ENCODE results near the gene ROR1.
"Not testable (repeated sequence)": the region's sequence is repeated elsewhere in the genome, so short reads cannot be mapped to it uniquely, and the experiment has no call there.

Gene ROR1

DNA sequence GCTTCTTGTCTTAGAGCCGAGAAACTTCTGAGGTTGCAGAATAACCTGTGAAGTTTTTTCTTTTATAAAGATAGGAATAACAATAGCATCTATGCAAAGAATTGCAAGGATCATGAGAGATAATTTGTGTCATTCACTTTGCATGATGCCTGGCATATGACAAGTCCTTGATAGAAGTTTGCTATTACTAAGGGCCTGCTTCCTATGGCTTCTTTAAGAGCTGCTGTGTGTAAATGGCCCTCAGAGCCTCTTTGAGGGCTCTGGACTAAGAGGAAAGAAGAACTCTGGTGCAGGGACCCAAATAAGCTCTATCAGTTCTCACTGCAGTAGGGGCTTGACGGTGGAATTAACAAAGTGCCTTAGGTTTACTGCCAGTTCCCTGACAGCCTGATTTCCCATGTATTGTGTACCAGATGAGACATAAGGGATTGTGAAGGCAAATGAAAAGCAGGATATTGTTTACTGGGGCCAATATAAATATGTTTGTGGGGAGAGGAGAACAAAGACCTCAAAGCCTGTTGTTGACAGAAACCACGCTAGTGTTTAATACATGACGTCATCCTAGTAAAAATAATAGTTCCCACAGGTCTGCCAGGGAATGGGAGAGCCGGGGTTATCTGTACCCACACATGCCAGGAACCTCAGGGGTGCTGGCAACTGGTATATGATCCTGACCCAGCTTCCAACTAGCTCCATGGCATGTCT, 298.4 kb downstream of the ROR1 start:
- DNase-seq = no peak

DNA sequence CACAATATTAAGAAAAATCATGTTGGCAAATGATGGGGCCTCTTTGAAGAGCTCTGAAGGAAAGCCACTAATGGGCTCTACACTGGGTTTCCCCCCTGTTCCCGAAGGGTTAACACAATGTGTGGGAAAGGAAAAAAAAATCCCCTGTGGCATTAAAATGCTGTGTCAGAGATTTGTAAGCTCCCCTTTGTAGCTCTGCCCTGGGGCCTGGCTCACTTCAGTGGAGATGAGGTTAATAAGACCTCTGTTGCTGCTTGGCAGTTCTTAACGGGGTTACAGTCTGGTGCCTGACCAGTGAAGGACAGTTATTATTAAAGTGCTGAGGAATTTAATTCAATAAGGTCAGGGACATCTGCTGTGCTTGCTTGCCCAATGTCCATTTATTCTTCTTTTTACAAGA, 299.9 kb downstream of the ROR1 start:
- no peak for DNase-seq

DNA sequence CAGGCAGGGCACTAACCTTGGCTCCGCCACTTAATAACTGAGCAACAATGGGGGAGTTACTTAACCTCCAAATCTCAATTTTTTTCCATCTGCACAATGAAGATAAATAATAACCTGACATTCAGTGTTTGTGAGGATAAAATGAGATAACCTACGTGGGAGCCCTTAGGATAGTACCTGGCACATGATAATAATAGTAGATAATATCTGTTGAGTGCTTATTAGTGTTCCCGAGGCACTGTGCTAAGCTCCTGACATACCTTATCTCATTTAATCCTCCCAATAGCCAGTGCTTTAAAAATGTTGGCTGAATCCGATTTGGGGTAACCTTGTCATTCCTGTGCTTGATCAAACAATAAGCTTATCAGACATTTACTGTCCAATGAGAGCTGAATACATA, 300.9 kb downstream of the ROR1 start:
- no peak for DNase-seq

DNA sequence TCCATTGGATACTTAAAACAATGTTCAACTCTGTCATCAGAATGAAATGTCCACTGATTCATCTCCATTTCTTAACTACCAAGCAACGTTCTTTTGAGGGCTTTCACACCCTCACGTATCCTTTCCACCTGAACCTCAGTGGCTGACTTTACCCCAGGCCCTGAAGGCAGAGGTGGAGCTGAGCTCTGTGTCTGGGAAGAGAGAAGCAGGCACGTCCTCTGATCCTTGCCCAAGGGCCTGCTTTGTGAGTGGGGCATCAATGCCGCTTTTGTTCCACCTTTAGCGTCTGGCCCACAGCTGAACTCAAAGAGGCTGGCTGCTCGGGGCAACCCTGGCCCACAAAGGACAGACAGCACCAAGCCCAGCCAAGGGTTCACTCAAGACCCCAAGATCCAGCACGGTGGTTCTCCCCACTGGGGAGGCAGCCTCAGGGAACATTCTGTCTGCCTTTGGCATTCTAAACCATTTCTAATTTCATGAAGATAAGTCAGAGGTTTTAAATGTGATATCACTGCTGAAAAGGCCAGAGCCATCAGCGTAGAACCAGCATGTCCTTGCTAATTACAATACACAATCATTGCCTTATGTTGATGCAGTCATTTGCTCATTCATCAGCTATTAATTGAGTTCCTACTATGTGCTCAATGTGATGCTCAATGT, 303.6 kb downstream of the ROR1 start:
- no peak for DNase-seq

DNA sequence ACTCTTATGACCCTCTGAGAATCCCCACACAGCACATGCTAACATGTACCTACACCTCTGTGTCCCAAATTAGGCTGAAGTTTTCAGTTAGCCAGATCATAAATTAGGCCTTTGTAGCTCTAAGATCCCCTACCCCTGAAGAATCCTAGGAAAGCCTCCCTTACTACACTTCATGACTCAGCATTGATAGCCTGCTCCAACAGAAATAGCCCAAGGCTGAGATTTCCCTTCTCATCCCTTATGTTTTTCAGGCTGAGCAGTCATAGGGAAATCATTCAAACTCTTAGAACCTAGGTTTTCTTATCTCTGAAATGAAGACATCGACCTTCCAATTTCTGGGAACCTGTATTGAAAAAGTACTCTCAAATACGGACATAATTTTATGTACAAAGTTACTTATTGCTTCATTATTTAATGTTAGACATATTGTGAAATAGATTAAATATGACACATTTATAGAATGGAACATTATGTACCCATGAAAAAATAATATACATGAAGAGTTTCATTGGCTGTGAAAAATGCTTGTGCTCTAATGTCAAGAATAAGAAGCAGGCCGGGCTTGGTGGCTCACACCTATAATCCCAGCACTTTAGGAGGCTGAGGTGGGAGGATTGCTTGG, 307.2 kb downstream of the ROR1 start:
- DNase-seq = no peak

DNA sequence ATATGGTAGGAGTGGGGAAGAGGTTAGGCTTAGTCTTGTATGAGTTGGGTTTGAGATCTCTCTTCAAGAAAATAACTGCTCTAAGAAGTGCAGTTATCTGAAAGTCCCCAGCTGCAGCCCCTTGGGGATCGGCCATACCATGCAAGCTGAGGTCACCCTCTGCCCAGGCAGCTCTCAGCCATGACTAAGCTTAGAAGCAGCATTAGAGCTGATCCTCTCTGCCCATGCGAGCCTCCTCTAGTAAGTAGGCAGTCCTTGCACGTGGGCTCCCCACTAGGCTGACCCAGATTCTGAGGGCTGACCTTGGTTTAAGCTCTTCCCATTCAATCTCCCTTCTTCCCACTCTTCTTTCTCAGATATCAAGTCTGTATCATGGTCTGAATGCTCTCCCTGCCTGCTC, 308.6 kb downstream of the ROR1 start:
- no peak for DNase-seq

DNA sequence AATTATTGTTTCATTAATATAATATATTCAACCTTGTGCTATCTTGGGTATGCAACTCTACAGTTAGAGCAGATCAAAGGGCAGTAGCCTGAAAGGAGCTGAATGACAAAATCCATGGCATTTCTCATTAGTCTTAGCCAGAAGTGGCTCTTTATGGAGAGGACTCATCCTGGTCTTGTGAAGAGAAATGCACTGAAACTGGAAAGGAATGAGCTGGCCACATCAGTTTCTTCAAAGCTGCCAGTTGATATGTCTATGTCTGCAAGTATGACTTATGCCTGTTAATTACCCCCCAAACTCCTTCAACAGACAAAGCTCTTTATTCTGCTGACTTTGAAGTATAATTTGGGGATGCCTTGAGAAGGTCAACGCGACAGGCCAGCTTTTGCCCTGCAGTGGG, 310.6 kb downstream of the ROR1 start:
- DNase-seq = no peak

DNA sequence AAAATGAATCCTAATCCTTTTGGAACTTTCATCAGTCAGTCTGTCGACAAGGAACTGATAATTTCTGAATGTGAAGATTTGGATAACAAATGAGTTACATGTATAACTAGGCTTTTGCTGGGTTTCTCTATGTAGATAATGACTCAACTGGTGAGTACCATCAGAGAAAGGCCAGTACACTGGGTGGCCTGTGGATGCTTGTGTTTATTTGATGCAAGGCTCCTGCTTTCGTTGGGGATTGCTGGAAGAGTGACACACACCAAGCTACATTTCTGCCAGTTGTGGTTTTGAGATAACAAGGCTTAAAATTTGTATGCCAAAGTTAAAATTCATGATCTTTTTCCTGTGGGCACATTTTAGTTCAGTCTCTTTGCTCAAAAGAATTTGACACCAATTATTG, 314.0 kb downstream of the ROR1 start:
- no peak for DNase-seq

DNA sequence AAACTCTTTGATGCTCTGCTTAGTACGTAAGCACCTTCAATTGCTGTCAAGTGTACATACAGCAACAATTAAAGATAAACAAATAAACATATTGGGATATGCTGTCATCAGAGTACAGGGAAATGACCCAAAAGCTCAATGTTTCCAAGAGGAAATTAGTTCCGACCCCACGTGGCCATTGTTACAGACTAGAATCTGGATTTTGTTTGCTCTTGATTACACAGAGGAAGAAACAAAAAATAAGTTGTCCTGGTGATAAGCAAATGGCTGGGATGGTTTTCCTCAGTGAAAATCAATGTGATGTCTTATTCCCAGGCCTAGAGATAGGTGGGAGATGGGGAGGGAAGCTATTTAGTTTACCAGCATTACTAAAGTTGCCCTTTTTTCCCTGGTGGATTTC, 316.6 kb downstream of the ROR1 start:
- DNase-seq = no peak

DNA sequence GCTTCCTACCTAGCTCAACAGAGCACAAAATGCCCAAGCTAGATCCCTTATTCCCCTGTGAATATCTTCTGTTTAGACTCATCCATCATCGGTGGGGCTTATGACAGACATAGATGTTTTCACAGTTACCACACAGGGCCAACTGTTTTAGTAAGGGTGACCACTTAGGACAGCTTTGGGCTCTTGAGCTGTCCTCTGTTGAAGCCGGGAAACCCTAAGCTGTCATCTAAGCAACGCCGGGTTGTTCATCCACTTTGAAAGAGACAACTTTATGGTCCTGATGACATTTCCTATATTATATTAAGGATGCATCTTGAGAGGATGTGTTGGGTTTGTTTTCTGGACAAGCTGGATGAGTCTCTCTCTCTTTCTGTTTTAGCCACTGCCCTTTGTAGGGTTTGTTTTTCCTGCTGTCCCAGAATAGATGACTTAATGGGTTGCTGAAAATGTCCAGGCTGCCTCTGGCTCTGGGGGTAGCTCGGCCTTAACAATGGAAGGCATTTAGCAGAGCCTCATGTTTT, 319.1 kb downstream of the ROR1 start:
- no peak for DNase-seq

DNA sequence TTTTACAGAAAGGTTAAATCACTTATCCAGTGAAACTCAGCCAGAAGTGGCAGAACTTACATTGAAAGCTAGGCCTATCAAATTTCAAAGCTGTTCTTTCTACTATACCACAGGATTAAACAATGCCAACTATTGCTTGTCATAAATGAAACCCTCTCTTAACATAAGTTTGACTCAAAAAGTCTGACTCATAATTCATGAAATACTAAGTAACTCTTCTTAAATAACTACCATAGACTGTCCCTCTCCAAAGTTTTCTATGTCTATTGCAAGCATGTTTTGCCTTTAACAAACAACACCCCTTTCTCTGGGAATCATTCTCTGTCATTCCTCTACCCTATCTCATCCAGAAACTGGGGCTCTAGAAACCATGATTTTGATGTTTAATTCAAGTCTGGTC, 320.1 kb downstream of the ROR1 start:
- DNase-seq = no peak

DNA sequence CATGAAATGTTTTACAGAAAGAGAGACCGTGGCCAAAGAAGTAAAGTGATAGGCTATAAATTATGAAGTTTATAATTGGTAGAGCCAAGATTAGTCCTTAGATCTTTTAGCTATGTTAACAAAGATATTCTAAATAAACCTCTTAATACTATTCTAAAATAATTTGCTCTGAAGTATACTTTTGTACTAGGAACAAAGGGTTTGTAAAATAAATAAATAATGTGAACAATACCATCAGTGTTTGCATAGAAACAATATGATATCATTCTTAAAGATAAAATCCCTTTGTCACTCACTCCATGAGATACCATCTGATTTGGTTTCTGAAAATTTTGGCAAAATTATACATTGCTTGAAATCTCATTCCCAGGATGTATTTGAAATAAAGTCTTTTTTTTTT, 322.0 kb downstream of the ROR1 start:
- no peak for DNase-seq

DNA sequence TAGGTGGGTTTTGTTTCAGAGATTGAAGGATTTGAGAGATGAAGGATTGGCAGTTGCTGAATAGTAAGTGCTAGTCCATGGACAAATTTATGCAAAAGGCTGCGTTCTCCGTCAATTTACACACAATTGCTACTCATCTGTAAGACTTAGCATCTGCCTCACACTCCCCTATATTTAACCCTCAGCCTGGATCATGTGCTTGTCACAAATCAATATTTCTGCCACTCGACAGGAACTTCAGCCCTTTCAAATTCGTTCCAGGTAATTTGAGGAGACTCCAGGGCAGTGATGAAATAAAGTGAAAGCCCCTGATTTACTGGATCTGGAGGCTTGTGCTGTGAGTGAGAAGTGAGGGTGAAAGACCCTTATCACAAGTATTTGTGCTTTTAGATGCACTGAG, 324.0 kb downstream of the ROR1 start:
- DNase-seq = no peak

DNA sequence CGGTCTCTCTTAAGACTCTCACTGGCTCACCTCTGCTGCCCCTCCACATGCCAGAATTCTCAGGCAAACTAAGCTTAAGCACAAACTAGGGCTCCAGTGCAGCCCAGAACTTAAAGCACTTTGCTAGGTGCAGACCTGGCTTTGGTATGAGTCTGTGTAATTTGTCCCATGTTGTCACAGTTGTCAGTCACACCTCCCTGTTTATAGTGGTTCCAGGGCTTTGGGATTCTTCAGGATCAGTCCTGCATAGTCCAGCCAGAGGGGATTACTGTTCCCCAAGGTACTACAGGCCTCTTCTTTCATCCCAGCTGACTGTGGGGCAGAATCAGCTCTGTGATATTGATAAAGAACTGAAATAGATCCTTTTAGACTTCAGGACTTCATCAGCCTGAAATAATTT, 324.6 kb downstream of the ROR1 start:
- DNase-seq = no peak

DNA sequence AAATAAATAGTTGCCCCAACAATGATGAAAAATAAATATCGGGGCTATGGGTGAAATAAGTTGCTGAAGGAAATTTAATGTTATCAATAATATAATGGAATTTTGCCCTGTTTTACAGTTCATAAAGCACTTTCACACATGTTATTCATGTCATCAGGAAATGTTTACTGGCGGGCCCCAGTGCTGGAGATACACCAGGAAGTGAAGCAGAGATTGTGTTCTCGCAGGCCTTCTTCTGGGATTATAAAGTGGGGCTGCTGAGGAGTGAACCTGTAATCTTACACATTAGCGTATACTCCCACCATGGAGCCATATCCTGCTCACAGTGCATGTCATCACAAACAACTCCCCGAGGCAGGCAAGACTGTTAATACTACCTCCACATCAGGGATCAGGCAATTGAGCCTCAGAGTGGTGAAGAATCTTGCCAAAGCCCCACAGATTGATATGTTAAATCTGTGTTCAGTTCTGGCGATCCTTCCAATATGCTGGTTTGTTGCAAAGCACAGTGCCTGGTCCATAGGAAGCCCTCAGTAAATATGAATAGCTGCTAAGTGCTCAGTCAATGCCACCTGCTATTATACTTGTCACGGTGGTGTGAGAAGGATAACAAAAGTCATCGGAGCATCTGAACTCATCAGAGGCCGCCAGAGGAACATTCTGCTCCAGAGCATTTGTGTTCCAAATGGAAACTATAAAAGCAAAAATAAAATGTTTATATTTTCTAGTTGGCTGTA, 325.2 kb downstream of the ROR1 start:
- DNase-seq = no peak

DNA sequence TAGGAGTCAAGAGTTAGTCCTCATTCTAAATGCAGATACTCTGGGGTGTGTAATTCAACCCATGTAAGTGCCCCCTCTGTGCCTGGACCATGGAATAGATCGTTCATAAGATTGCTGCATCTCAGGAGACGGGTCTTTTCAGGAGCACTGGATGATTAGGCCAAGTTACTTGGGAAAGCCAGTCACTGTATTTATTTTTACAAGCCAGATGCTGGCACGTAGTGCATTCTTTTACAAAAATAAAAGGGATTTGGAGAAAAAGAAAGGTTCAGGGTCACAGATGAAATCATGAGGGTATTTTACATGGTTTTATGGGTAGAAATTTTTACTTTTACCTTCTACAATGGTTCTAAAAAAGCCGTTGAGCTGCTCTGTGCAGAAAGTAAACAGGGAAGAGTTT, 327.0 kb downstream of the ROR1 start:
- DNase-seq = no peak

DNA sequence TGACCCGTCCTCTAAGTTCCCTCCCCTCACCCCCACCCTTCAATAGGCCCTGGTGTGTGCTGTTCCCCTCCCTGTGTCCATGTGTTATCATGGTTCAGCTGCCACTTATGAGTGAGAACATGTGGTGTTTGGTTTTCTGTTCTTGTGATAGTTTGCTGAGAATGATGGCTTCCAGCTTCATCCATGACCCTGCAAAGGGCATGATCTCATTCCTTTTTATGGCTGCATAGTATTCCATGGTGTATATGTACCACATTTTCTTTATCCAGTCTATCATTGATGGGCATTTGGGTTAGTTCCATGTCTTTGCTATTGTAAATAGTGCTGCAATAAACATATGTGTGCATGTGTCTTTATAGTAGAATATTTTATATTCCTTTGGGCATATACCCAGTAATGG, 330.8 kb downstream of the ROR1 start:
- not testable (repeated sequence) for DNase-seq

DNA sequence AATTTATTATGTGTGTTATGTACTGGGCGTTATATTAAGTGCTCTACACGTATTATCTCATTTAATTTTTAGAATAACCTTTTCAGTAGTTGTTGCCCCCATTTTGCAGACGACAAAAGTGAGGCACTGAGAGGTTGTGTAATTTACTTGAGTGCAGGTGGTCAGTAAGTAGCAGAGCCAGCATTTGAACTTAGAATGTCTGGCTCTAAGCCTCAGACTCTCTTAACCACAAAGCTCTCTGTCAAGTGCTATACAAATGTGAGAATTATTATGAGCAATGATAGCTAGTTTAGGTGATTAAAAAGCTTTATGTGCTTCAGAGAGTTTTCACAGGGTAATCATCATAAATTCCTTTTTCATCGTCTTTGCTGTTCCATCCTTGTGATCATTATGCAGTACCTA, 333.3 kb downstream of the ROR1 start:
- no peak for DNase-seq

DNA sequence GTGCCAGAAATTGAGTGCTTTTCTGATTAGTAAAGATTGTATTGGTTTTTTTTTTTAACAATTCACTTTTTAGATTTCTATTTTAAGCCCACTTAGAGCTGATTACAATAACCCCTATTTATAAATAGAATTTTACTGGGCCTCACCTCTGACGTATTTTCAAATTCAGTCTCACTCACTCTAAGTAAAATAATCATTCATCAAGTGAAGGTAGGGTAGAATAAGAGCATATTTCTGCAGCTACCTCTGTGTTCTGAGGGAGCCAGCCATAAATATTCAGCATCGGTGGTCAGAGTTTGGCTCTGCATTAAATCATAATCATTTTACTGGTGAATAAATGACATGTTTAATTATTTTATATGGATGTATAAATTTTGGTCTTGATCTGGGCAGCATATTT, 333.8 kb downstream of the ROR1 start:
- no peak for DNase-seq

DNA sequence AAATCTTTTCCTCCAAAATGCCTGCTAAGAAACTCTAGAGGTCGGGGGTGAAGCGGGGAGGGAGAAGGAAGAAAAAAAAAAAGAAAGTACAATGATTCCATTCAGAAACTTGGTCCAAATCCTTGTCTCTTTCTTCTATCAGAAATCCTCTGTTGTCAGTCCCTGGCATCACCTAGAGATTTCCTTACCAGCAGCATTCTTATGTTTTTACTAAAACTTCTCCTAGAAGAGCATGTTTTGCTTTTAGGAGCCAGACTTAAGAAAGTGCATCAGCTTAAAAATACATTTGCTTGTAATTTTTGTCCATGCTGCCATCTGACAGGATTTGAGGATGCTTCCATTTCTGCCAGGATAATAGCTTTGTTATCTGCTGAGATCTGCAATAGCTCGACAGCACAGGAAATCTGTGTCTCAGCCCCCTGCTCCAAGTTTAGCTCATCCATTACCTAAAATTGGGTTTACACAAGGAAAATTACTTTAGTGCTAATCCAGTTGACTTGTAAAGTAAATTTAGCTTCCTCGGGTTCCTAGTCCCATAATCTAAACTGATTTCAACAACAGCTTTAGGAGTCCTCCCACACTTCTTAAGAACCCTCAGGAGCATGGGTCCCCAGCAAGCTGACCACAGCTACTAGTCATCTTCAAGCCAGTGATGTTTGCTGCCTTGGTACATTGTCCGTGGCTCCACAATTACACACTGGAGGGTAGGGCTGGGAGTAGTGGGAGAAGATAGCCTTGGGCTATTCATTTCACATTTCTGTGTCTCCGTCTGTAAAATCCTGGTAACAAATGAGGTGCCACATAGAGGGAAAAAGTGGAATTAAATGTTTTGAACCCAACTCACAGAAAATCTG, 337.3 kb downstream of the ROR1 start:
- no peak for DNase-seq

DNA sequence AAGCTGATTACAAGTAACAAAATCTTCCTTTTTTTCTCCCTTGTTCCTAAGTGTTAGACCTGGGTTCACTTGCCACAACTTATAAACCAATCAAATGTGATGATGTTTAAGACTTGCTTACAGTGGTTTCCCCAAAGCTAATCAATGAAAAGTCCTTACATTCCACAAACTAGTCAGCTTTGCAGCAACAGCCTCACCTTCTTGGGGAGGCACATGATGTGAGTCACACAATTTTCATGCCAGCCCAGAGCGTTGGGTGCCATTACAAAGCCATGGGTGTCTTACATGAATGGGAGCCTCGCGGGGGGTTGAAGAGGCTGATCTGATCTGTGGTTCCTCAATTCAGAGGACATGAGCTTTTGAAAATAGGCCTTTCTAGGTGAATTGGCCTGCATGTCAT, 338.0 kb downstream of the ROR1 start:
- DNase-seq = no peak

DNA sequence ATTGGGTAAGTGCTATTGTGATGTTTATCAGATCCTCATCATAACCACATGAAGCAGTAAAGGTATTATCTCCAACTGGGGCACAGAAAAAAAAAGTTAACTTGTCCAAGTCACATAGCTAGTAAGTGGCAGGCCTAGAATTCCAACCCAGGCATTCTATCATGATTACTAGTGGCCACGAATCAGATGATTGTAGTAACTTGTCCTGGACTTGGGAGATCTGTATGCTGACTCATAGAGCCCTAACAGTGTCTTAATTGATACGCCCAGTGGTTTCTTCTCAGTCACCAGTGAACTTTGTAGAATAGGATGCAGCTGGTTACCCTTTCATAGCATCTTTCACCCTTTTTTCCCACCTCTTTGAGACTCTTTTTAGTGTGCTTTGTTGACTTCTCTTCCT, 338.5 kb downstream of the ROR1 start:
- DNase-seq = no peak

Data from activated CD4-positive, alpha-beta T cell treated with anti-CD3 and anti-CD28 coated beads for 4 hours (primary cell).